ENCODE results near the gene NFIB.

DNA sequence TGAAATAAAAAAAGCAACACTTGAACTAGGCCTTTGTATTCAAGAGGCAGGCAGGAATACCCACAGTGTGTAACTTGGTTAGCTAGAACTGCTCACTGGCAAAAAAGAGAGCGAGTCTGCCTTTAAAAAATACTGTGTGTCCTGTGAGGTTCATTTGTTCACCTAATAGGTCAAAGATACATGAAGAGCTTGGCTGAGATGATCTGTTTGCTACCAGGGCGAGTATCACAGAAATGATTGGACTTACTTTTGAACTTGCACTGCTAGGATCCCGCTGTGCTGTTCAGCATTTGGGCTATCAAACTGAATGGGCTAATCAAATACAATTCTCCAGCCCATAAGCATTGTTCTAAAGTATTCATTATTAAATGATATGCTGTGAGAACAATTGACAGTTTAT lies 229.1 kb downstream of the NFIB start:
- TF ChIP-seq, protein P1, sequence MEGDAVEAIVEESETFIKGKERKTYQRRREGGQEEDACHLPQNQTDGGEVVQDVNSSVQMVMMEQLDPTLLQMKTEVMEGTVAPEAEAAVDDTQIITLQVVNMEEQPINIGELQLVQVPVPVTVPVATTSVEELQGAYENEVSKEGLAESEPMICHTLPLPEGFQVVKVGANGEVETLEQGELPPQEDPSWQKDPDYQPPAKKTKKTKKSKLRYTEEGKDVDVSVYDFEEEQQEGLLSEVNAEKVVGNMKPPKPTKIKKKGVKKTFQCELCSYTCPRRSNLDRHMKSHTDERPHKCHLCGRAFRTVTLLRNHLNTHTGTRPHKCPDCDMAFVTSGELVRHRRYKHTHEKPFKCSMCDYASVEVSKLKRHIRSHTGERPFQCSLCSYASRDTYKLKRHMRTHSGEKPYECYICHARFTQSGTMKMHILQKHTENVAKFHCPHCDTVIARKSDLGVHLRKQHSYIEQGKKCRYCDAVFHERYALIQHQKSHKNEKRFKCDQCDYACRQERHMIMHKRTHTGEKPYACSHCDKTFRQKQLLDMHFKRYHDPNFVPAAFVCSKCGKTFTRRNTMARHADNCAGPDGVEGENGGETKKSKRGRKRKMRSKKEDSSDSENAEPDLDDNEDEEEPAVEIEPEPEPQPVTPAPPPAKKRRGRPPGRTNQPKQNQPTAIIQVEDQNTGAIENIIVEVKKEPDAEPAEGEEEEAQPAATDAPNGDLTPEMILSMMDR (conservative IDR thresholded peaks at IDR 0.05; ENCODE audit: low read depth, low read length): no peak
- no peak for TF ChIP-seq EZH2 (IDR thresholded peaks at IDR 0.05; ENCODE audit: low read length, unreplicated experiment)
- TF ChIP-seq EZH2phosphoT487 (IDR thresholded peaks at IDR 0.05; ENCODE audit: borderline replicate concordance, low read length): no peak

All from PC-3 (cell line).